MCF 10A (cell line): ENCODE results near the gene CALY. TPM values are rescaled to one million over a fixed set of nuclear protein-coding genes. Genes with fewer than 3 reads are reported as not detected.

Experiments
- BruUV-seq: library from RNA; stranded (reverse); fragments of 400-500 nt; replicated peaks from 2 replicates; lab custom pipeline; 2021; lab: Mats Ljungman, UMichigan
- CTCF ChIA-PET: fragments of 300-600 bp; sonication (Branson Sonifier 250); formaldehyde crosslinking; extraction: SDS; loops from one replicate; lab custom pipeline; 2021; ENCODE audit warnings: antibody characterized with exemption, inconsistent platforms; lab: Yijun Ruan, JAX
- POLR2A ChIA-PET: fragments of 300-600, 350-650 bp; sonication (Branson Sonifier 250); formaldehyde crosslinking; extraction: SDS; loops from one replicate; lab custom pipeline; 2020; ENCODE audit warnings: antibody characterized with exemption, inconsistent platforms; lab: Yijun Ruan, JAX
- DNase-seq: peaks from one replicate; pipeline ENCODE4 v3.0.0-alpha.2; 2018; ENCODE audit not compliant: unreplicated experiment
- H3K27ac Mint-ChIP-seq: one replicate; pipeline ENCODE4 v1.8.0; 2022; ENCODE audit warnings: mild to moderate bottlenecking, low read depth, mixed read lengths; ENCODE audit not compliant: unreplicated experiment
- H3K27me3 Mint-ChIP-seq: one replicate; pipeline ENCODE4 v1.8.0; 2022; ENCODE audit warnings: mixed read lengths; ENCODE audit not compliant: insufficient read depth, unreplicated experiment
- H3K36me3 Mint-ChIP-seq: one replicate; pipeline ENCODE4 v1.8.0; 2022; ENCODE audit warnings: mild to moderate bottlenecking, moderate library complexity, mixed read lengths; ENCODE audit not compliant: insufficient read depth, unreplicated experiment
- H3K4me1 Mint-ChIP-seq: one replicate; pipeline ENCODE4 v1.8.0; 2022; ENCODE audit warnings: mixed read lengths; ENCODE audit not compliant: insufficient read depth, unreplicated experiment
- H3K4me3 Mint-ChIP-seq: one replicate; pipeline ENCODE4 v1.8.0; 2022; ENCODE audit warnings: mild to moderate bottlenecking, moderate library complexity, mixed read lengths; ENCODE audit not compliant: unreplicated experiment
- H3K9me3 Mint-ChIP-seq: one replicate; pipeline ENCODE4 v1.8.0; 2022; ENCODE audit warnings: mixed read lengths; ENCODE audit not compliant: unreplicated experiment
- CTCF ChIP-seq: fragments of 200-600 bp; IDR thresholded peaks from one replicate; pipeline ENCODE4 v1.8.0; 2022; ENCODE audit warnings: antibody characterized with exemption, mild to moderate bottlenecking; ENCODE audit not compliant: unreplicated experiment
- intact Hi-C: fragments of 100-400 bp; cut with micrococcal nuclease; formaldehyde crosslinking; loops from 2 replicates; pipeline ENCODE4 v1.14.1; 2022
- total RNA-seq: library from RNA; stranded (reverse); gene quantifications from 2 replicates; pipeline ENCODE4 v1.2.3, GENCODE V29; 2022

CALY gene
- total RNA-seq, 1 experiment from 2014 or later = not detected

- intact Hi-C loops = loop anchor here (2.0 to 10.0 kb wide), 4 partner anchors 67 to 493 kb away; partner anchors contain the start of gene MTG1
- peaks cover 5% of the 10 kb centered on the region for H3K4me1 Mint-ChIP-seq
- no peaks in the 10 kb centered on the region for H3K9me3 Mint-ChIP-seq
- CTCF ChIA-PET = interaction anchor here (0.7 to 4.3 kb wide), 4 partner anchors 13 to 281 kb away, joined by 3 to 29 read pairs (median 4); no protein-coding TSS in a partner anchor
- POLR2A ChIA-PET = no interaction called here
- DNase-seq = no peak
- no peak for TF ChIP-seq CTCF
- H3K4me3 Mint-ChIP-seq = no peak overlapping the region
- peaks cover 48% of the 10 kb centered on the region for H3K27me3 Mint-ChIP-seq
- H3K36me3 Mint-ChIP-seq = no peaks in the 10 kb centered on the region
- no TSS peak for BruUV-seq
- no peak overlapping the region for H3K27ac Mint-ChIP-seq
These were observed 8.9 kb downstream of the CALY start for GRCh38 chr10:133327651-133328357.

- Mint-ChIP-seq H3K36me3 (no peaks in the 10 kb centered on the region), H3K4me3 (no peak overlapping the region), H3K27me3 (peaks cover 40% of the 10 kb centered on the region), H3K27ac (no peak overlapping the region), H3K4me1 (peaks cover 5% of the 10 kb centered on the region), H3K9me3 (no peaks in the 10 kb centered on the region)
- intact Hi-C loops = loop anchor here (5.0 to 10.0 kb wide), 3 partner anchors 68 to 492 kb away; partner anchors contain the start of gene MTG1
- no peak for TF ChIP-seq CTCF
- no TSS peak for BruUV-seq
- ChIA-PET POLR2A (no interaction called here), CTCF (interaction anchor here (0.7 to 4.3 kb wide), 4 partner anchors 12 to 282 kb away, joined by 3 to 29 read pairs (median 4); no protein-coding TSS in a partner anchor)
- DNase-seq = no peak
These were observed 9.7 kb downstream of the CALY start for GRCh38 chr10:133326745-133327650.

- Mint-ChIP-seq H3K27me3 (peaks cover 31% of the 10 kb centered on the region), H3K9me3 (no peaks in the 10 kb centered on the region), H3K4me3 (no peak overlapping the region), H3K4me1 (peaks cover 5% of the 10 kb centered on the region), H3K36me3 (no peaks in the 10 kb centered on the region), H3K27ac (no peak overlapping the region)
- no peak for DNase-seq
- intact Hi-C loops = loop anchor here (5.0 to 10.0 kb wide), 3 partner anchors 69 to 491 kb away; partner anchors contain the start of gene MTG1
- BruUV-seq = no TSS peak
- no peak for TF ChIP-seq CTCF
- ChIA-PET CTCF (interaction anchor here (0.7 to 4.3 kb wide), 3 partner anchors 12 to 293 kb away, joined by 3 to 29 read pairs (median 4); no protein-coding TSS in a partner anchor), POLR2A (no interaction called here)
These were observed 10.5 kb downstream of the CALY start for GRCh38 chr10:133326223-133326551.
